Vein endothelial cell (primary cell): ENCODE measurements around the gene ETV5. TPM values are rescaled to one million over a fixed set of nuclear protein-coding genes. Genes with fewer than 3 reads are reported as not detected.

ENCODE experiments used
- small RNA-seq: library from RNA; depleted of rRNA; stranded (forward); fragments of <200 nt; gene quantifications from one replicate; pipeline ENCODE3, GENCODE V24; 2012
- total RNA-seq: library from RNA; depleted of rRNA; stranded (reverse); fragments of >200 nt; gene quantifications from 2 replicates; pipeline ENCODE4 v1.2.3, GENCODE V29; 2012

Gene ETV5
- total RNA-seq = 46.7 and 55.9 TPM in 2 replicates

GRCh38 chr3:186108941-186109865 lies at the start of gene ETV5:
Gene ETV5, minus strand, starts transcription at chr3:186109089. Its CDS starts 3,221 bp downstream, at chr3:186105868.

Small RNAs within 50 kb of the gene (small RNA-seq; reads per million reads assigned to genes)
- not detected for gene RF00017

Other genes starting within 250 kb of the ETV5 start
- gene TRA2B, start 171.1 kb downstream of the ETV5 start, total RNA-seq = 162 and 212 TPM in 2 replicates